Gastroesophageal sphincter (tissue), 4 donors: ENCODE measurements around the gene ZSCAN5B. TPM values are rescaled to one million over a fixed set of nuclear protein-coding genes. Genes with fewer than 3 reads are reported as not detected.
"Not testable (repeated sequence)": the region's sequence is repeated elsewhere in the genome, so short reads cannot be mapped to it uniquely, and the experiment has no call there.

Source experiments
- ATAC-seq: fragments of 150-250 bp; one replicate; pipeline ENCODE4 v1.9.1; 2016; ENCODE audit warnings: mild to moderate bottlenecking, moderate library complexity
- H3K27ac ChIP-seq, 4 donors: fragments of 200-600 bp; sonication (generic) in 3 of 4; 1 replicate in 3 of 4; 2 replicates in 1 of 4; pipeline ENCODE4 v1.5.1; 2016 to 2019
- H3K27me3 ChIP-seq: fragments of 200-600 bp; sonication (generic); one replicate; pipeline ENCODE4 v1.5.1; 2019
- H3K36me3 ChIP-seq, 2 donors: fragments of 200-600 bp; sonication (generic); one replicate each; pipeline ENCODE4 v1.5.1; 2019; ENCODE audit warnings: control low read depth in 1 of 2
- H3K4me1 ChIP-seq, 3 donors: fragments of 200-600 bp; sonication (generic); 1 replicate in 2 of 3; 2 replicates in 1 of 3; pipeline ENCODE4 v1.5.1; 2016 to 2019; ENCODE audit warnings: control low read depth in 2 of 3
- H3K4me3 ChIP-seq, 2 donors: fragments of 200-600 bp; sonication (generic); one replicate each; pipeline ENCODE4 v1.5.1; 2019; ENCODE audit warnings: mild to moderate bottlenecking in 1 of 2, moderate library complexity in 1 of 2
- H3K9me3 ChIP-seq, 3 donors: fragments of 200-600 bp; sonication (generic); one replicate each; pipeline ENCODE4 v1.5.1; 2017 to 2019; ENCODE audit warnings: control low read depth in 2 of 3
- CTCF ChIP-seq, 4 experiments: fragments of 200-600 bp in 2 of 4; fragments of 450-650 bp in 2 of 4; sonication (generic) in 1 of 4; IDR thresholded peaks; one replicate each; pipeline ENCODE4 v1.5.1; 2017 to 2019; ENCODE audit warnings: antibody characterized with exemption in 4 of 4, mild to moderate bottlenecking in 2 of 4, moderate library complexity in 2 of 4
- EP300 ChIP-seq: sonication (generic); formaldehyde crosslinking; IDR thresholded peaks from one replicate; pipeline ENCODE4 v1.6.1; 2017; ENCODE audit warnings: antibody characterized with exemption, mild to moderate bottlenecking
- POLR2A ChIP-seq, 2 donors: fragments of 450-650 bp; IDR thresholded peaks; one replicate each; pipeline ENCODE4 v1.6.1; 2017; ENCODE audit warnings: antibody characterized with exemption in 2 of 2, mild to moderate bottlenecking in 2 of 2, moderate library complexity in 1 of 2
- POLR2AphosphoS5 ChIP-seq: sonication (generic); formaldehyde crosslinking; IDR thresholded peaks from one replicate; pipeline ENCODE4 v1.6.1; 2017; ENCODE audit warnings: antibody characterized with exemption
- WGBS, 2 donors: methylation state at CpG; one replicate each; pipeline ENCODE4 v1.1.5; 2018; ENCODE audit warnings: low coverage in 1 of 2; 5-methylcytosine and 5-hydroxymethylcytosine counted together
- total RNA-seq, 4 donors: library from RNA; depleted of rRNA; stranded (reverse); fragments of >200 nt; gene quantifications; one replicate each; pipeline ENCODE4 v1.1.0, GENCODE V29; 2016

ZSCAN5B gene
- total RNA-seq, 4 donors from 2014 or later = not detected

DNA sequence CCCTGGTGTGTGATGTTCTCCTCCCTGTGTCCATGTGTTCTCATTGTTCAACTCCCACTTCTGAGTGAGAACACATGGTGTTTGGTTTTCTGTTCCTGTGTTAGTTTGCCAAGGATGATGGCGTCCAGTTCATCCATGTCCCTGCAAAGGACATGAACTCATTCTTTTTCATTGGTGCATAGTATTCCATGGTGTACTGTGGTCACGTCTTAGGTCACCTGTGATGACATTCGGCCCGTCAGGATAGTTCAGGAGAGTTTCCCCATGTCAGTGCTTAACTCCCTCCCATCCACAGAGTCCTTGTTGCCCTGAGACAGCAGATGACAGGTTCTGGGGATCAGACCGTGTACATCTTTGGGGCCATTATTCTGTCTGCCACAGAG, 47.9 kb downstream of the ZSCAN5B start:
- H3K4me1 ChIP-seq = peaks cover 0 to 17% (median 0%) of the 10 kb centered on the region in 3 donors
- H3K9me3 ChIP-seq = no peaks in the 10 kb centered on the region
- no peak for ATAC-seq
- peaks cover 0 to 52% of the 10 kb centered on the region in 2 donors for H3K36me3 ChIP-seq
- H3K27me3 ChIP-seq = no peaks in the 10 kb centered on the region
- WGBS, 2 donors = 100% methylated on average over 1 to 3 of the region's 5 CpGs
- H3K27ac ChIP-seq = no peak overlapping the region
- H3K4me3 ChIP-seq = no peak overlapping the region
- TF ChIP-seq EP300 = no peak
- no peak for TF ChIP-seq POLR2A (IDR thresholded peaks at IDR 0.05)
- TF ChIP-seq POLR2AphosphoS5 = no peak
- no peak for TF ChIP-seq CTCF (IDR thresholded peaks at IDR 0.05)

GRCh38 chr19:56148955-56149655, 48.5 kb downstream of the ZSCAN5B start:
- H3K4me1 ChIP-seq = peaks cover 0 to 22% (median 0%) of the 10 kb centered on the region in 3 donors
- H3K27ac ChIP-seq, H3K9me3 ChIP-seq, ATAC-seq, H3K4me3 ChIP-seq, H3K27me3 ChIP-seq: not testable (repeated sequence)
- 90 to 91% methylated on average over 8 to 12 of the region's 12 CpGs for WGBS, 2 donors
- peaks cover 0 to 47% of the 10 kb centered on the region in 2 donors for H3K36me3 ChIP-seq

DNA sequence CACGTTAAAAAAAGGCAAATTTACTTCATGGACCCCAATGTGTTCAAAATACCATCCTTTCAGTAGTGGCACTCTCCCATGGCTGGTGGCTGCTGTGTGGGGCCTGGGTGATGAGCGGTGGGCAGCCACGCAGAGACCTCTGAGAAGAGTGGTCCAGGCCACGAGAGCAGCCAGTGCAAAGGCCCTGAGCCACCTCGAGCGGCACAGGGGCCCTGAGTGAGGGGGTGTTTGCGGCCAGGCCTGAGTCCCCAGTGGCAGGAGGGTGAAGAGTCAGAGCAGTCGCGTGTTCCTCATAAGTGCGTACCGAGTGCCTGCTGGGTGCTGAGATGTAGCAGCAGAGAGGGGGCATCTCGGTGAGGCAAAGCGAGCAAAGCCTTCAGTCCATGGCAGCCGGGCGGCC, 49.5 kb downstream of the ZSCAN5B start:
- no peak for TF ChIP-seq CTCF (IDR thresholded peaks at IDR 0.05)
- TF ChIP-seq POLR2A (IDR thresholded peaks at IDR 0.05) = no peak
- TF ChIP-seq POLR2AphosphoS5 = no peak
- no peak for TF ChIP-seq EP300
- Histone ChIP-seq H3K27ac (no peak overlapping the region), H3K9me3 (no peaks in the 10 kb centered on the region), H3K4me3 (no peak overlapping the region), H3K27me3 (no peaks in the 10 kb centered on the region), H3K4me1 (peaks cover 0 to 32% (median 0%) of the 10 kb centered on the region in 3 donors), H3K36me3 (peaks cover 0 to 45% of the 10 kb centered on the region in 2 donors)
- no peak for ATAC-seq
- 93% methylated on average over 8 of the region's 15 CpGs; no CpG with 5 or more reads in 1 of the 2 donors for WGBS, 2 donors

DNA sequence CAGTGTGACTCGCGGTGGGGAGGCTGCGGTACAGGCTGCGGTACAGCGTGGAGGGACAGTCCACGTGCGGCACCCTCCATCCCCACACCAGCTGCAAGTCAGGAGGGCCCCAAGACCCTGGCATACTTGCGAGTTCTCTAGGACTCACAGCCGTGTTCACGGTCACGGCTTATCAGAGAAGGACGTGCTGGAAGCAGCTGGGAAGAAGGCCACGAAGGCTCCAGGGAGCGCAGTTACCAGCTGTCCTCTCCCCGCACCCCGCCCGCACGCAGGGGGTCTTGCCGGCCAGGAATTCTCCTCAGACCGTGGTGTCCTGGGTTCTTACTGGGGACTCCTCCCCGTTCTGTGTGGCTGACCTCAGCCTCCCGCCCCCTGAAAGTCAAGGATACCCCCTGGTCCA, 50.3 kb downstream of the ZSCAN5B start:
- Histone ChIP-seq H3K4me1 (peaks cover 0 to 32% (median 0%) of the 10 kb centered on the region in 3 donors), H3K4me3 (no peak overlapping the region), H3K27ac (no peak overlapping the region), H3K36me3 (peaks cover 0 to 45% of the 10 kb centered on the region in 2 donors), H3K9me3 (no peaks in the 10 kb centered on the region), H3K27me3 (no peaks in the 10 kb centered on the region)
- no peak for TF ChIP-seq EP300
- 100% methylated on average over 1 of the region's 22 CpGs; no CpG with 5 or more reads in 1 of the 2 donors for WGBS, 2 donors
- ATAC-seq = no peak

DNA sequence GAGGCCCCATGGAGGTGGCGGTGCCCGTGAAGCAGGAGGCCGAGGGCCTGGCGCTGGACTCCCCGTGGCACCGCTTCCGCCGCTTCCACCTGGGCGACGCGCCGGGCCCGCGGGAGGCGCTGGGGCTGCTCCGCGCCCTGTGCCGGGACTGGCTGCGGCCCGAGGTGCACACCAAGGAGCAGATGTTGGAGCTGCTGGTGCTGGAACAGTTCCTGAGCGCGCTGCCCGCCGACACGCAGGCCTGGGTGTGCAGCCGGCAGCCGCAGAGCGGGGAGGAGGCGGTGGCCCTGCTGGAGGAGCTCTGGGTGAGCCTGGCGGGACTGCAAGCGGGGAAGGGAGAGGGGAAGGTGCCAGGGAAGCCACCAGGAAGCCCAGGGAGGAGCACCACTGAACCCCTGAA, 50.7 kb downstream of the ZSCAN5B start:
- ATAC-seq = no peak
- WGBS, 2 donors = 95% methylated on average over 3 of the region's 31 CpGs; no CpG with 5 or more reads in 1 of the 2 donors
- peaks cover 0 to 36% (median 0%) of the 10 kb centered on the region in 3 donors for H3K4me1 ChIP-seq
- H3K27ac ChIP-seq = no peak overlapping the region
- H3K9me3 ChIP-seq = no peaks in the 10 kb centered on the region
- TF ChIP-seq CTCF (IDR thresholded peaks at IDR 0.05) (no peak), EP300 (no peak), POLR2A (IDR thresholded peaks at IDR 0.05) (no peak), POLR2AphosphoS5 (no peak)
- H3K27me3 ChIP-seq = no peaks in the 10 kb centered on the region
- peaks cover 0 to 45% of the 10 kb centered on the region in 2 donors for H3K36me3 ChIP-seq
- no peak overlapping the region for H3K4me3 ChIP-seq

DNA sequence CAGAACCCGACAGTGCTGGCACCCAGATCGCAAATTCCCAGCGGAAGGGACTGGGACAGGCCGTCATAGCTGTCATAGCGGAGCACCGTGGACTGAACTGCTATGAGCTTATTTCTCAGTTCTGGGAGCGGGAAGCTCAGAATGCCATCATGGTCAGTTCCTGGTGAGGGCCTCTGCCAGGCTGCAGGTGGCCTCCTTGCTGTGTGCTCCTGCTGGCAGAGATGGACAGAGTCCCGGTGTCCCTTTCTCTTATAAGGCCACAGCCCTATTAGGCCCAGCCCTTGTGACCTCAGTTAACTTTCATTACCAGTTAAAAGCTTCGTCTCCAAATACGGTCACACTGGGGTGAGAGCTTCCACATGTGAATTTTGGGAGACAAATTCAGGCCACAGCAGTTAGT, 51.9 kb downstream of the ZSCAN5B start:
- Histone ChIP-seq H3K27ac (no peak overlapping the region), H3K9me3 (no peaks in the 10 kb centered on the region), H3K27me3 (no peaks in the 10 kb centered on the region), H3K36me3 (peaks cover 0 to 45% of the 10 kb centered on the region in 2 donors), H3K4me1 (peaks cover 0 to 40% (median 0%) of the 10 kb centered on the region in 3 donors), H3K4me3 (no peak overlapping the region)
- ATAC-seq = no peak
- WGBS, 2 donors = 82 to 89% methylated on average over 3 to 8 of the region's 10 CpGs
- no peak for TF ChIP-seq CTCF (IDR thresholded peaks at IDR 0.05)
- no peak for TF ChIP-seq POLR2A (IDR thresholded peaks at IDR 0.05)
- no peak for TF ChIP-seq POLR2AphosphoS5
- no peak for TF ChIP-seq EP300
